GM12865 (cell line): Measurements from ENCODE around the gene TNS4.
A peak's percentile ranks its signal among the peaks of the same experiment; 100 is the strongest.

Source experiments
- DNase-seq: peaks from one replicate; pipeline ENCODE4 v3.0.0; 2010; ENCODE audit warnings: low read depth
- H3K4me3 ChIP-seq: 2 replicates; pipeline ENCODE4 v1.5.1; 2011; ENCODE audit warnings: mild to moderate bottlenecking, low read depth, low read length, control low read depth
- TF ChIP-seq, protein P1 (sequence below): IDR thresholded peaks from 2 replicates; pipeline ENCODE4 v1.5.1; 2011; ENCODE audit warnings: low read length, control low read depth, low read depth, inconsistent platforms; ENCODE audit not compliant: insufficient read depth; ENCODE audit errors: missing control alignments

The TNS4 gene

DNA sequence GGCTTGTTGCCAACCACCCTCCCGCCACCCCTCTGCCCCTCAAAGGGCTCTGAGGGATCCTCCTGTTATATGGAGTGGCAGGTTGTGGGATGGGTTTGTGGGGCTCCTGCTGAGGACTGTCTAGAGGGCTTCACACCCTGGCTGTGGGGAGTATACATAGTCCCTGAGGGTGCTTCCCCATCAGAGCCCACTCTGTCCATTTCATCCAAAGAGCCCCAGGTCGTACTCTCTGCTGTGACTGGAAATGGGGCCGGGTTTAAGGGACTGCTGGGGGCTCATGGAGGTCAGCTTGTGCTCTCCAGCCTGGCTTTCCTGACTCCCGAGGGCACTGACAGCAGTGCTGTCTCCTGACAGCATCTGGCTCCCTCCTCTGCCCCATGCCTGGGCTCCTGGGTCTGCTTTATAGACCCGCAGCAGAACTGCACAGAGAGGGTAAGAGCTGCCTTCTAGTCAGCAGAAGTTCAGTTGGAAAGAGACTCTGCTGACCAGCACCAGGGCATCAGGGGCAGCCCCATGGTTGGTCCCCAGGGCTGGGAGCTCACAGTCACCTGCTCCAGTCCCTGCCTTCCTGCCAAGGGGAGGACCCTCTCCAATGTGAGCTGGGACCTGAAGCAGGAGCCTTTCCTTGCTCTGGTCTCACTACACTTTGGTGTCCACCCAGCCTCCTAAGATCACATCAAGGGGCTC is 17.8 kb upstream of the TNS4 start:
- no peak overlapping the region for H3K4me3 ChIP-seq
- TF ChIP-seq, protein P1, sequence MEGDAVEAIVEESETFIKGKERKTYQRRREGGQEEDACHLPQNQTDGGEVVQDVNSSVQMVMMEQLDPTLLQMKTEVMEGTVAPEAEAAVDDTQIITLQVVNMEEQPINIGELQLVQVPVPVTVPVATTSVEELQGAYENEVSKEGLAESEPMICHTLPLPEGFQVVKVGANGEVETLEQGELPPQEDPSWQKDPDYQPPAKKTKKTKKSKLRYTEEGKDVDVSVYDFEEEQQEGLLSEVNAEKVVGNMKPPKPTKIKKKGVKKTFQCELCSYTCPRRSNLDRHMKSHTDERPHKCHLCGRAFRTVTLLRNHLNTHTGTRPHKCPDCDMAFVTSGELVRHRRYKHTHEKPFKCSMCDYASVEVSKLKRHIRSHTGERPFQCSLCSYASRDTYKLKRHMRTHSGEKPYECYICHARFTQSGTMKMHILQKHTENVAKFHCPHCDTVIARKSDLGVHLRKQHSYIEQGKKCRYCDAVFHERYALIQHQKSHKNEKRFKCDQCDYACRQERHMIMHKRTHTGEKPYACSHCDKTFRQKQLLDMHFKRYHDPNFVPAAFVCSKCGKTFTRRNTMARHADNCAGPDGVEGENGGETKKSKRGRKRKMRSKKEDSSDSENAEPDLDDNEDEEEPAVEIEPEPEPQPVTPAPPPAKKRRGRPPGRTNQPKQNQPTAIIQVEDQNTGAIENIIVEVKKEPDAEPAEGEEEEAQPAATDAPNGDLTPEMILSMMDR, result no peak
- no peak for DNase-seq

DNA sequence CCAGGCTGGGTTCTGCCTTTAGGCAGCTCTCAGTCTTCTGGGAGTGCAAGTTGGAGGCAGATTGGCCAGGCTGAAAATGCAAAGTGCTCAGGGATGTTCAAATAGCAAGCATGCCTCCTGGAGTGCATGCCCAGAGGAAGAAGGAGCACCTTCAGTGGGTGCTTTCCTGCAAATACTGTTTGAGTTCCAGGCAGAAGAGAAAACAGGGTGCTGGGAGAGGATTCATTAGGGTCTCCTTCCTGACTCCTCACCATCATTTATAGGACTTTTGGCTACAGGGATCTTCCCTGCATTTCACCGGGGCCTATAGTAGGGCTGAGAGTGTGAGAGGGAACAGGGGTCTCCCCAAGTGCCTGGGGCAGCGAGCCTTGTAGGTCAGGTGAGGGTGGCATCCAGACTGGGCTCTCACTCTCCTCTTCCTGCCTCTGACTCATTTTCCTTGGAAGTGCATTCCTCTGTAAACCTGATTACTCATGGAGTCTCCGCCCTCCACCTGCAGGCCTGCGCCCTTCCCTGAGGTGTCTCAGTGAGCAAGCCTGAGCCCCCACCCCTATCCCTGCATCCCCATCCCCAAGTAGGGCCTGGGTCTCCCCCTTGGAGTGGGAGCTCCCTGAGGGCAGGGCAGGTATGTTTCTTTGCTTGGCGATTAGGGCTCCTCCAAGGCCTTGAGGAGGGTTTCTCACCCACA is 17.1 kb upstream of the TNS4 start:
- no peak for DNase-seq
- TF ChIP-seq, protein P1, result no peak
- no peak overlapping the region for H3K4me3 ChIP-seq

DNA sequence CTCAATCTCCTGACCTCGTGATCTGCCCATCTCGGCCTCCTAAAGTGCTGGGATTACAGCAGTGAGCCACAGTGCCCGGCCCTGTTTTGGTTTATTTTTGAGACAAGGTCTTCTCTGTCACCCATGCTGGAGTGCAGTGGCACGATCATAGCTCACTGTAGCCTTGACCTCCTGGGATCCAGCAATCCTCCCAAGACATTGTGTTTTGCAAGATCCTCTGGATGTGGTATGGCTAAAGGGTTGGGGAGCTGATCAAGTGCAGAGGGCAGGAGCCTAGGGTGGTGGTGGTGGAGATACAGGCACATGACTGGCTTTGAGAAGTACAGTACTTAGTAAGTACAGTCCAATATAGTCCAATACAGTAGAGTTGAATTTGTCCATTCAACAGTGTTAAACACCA is 16.6 kb upstream of the TNS4 start:
- no peak for DNase-seq
- no peak overlapping the region for H3K4me3 ChIP-seq
- TF ChIP-seq, protein P1, result no peak

DNA sequence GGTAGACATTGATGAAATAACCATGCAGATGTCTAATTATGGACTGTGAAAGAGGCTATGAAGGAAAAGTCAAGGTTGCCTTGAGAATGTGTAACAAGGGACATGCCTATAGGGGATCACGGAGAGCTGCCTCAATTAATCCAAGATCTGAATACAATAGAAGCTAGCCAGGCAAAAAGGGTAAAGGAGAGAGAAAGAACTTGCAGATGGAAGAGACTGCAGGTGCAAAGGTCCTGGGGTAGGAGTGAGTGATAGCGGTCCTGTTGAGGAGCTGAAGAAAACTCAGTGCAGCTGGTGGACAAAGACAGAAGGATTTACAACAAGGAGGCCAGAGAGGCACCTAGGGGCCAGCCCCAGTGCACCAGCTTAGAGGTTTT is 15.9 kb upstream of the TNS4 start:
- TF ChIP-seq, protein P1, result no peak
- H3K4me3 ChIP-seq, result no peak overlapping the region
- no peak for DNase-seq

DNA sequence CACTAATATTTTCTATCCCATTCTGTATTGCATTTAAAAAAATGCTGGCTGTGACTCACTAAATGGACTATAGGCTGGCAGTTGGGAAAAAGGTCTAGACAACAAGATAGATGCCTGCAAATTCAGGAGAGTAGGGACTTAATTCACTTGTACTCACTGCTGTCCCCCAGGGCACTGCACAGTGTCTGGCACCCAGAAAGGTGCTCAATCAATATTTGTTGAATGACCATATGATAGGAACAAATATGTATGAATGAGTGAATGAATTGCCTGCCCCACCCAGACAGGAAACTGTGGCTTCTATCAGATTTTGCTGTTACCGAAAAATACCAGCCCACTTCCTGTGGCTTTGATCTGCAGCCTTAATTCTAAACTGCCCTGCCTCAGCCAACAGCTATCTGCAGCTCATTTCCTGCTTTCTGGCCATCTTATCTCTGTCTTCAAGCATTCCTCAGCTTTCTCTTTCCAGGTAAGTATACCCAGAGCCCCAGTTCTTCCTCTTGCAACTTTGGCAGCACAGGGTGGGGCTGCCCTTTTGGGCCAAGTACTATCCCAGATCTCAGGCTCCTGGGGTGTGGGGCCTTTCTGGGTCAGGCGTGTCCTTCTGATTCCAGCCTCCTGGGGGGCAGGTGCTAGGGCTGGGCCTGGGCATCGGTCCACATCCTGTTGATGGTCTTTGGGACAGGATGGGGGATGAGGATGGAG is 15.3 kb upstream of the TNS4 start:
- no peak overlapping the region for H3K4me3 ChIP-seq
- TF ChIP-seq, protein P1, result no peak
- peak; percentile 83 for DNase-seq

DNA sequence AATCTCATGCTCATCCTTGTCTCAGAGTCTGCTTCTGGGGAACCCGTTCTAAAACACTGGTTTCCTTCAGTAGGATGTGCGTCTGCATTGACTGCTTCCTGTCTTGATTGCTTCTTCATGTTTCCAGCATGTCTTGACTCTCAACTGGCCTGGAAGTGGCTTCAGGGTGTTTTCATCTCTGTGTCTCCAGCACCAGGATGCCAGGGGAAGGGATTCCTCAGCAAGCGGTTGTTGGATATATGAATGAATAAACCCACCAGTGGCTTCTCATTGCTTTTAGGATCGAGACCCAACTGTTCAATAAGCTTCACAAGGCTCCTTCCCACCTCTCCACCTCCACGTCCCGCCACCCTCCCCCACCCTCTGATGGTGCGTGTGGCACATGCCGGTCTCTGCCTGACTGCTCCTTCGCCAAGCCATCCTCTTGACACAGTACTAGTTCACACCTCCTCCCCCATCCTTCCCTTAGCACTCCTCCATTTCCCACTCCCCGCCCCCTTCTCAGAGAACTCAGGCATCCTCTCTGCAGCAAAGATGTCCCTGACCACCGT is 14.1 kb upstream of the TNS4 start:
- TF ChIP-seq, protein P1, result no peak
- H3K4me3 ChIP-seq, result no peak overlapping the region
- no peak for DNase-seq
